GM18520 (cell line): ENCODE measurements around the gene AJM1.
"Not testable (repeated sequence)": the region's sequence is repeated elsewhere in the genome, so short reads cannot be mapped to it uniquely, and the experiment has no call there.

Experiments
- ATAC-seq: cut with Tn5 transposase; IDR thresholded peaks from one replicate; pipeline ENCODE4 v1.9.1; 2021; ENCODE audit not compliant: unreplicated experiment

AJM1 gene

DNA sequence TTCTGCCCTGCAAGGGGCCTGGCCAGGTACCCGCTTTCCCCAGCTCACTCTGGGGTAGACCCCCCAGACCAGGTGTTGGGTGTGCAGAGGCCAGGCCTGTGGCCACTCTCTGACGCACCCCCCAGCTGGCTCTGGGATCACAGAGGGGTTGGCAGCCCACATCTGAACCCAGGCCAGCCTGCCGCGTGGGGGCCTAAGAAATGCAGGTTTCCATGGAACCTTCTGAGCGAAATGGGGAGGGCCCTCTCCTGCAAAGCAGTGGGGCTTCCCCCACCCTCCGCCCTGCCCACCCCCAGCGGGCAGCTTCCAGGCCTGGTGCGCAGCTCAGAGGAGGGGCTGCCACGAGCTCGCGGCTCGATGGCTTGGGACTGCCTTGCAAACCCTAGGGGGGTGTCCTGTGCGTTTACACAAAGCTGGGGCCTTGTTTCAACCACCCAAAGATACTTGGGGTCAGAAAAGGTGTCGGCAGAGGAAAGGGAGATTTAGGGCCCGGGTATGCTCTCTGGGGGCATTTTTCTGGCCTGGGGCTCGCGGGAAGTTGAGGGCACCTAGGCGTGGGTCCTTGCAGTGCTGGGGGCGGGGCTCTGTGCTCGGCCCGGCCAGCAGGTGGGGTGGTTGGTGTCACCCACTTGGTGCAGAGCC is 1.0 kb downstream of the AJM1 start:
- not testable (repeated sequence) for ATAC-seq

DNA sequence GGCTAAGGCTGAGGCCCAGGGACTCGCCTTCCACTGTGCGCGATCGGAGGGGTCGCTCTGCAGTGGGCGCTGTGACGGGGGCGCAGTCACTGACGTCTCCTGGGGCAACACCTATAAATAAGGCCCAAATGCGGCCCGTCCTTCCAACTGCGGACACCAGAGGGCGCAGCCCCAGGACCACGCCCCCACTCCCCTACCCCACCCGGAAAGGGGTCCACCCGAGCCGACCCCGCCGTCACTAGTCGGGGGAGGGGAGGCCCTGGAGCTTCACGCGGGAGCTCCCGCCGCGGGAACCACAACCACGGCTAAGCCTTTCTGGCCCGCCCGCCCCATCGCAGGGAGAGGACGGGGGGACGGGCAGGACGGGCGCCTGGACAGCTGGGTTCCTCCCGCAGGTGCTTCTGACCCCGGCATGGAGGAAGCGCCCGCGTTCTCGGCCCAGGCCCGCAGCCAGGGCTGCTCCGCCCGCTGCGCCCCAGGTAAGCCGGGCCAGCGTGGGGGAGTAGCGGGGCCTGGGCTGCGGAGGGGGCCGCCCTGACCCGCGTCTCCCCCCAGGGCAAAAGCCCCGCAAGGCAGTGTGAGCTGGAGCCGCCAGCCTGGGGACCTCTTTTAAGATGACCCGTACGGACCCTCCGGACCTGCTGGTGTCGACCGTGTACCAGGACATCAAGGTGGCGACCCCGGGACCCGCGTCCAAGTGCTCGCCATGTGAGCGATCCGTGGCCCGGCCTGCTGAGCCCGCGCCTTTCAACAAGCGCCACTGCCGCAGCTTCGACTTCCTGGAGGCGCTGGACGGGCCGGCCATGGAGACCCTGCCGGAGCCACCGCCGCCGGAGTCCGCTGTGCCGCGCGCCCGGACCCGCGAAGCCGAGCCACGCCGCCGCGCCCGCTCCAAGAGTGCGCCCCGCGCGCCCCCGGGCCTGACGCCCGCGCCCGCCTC is 1.8 kb downstream of the AJM1 start:
- ATAC-seq, result not testable (repeated sequence)

GRCh38 chr9:136844761-136845464 is 2.6 kb downstream of the AJM1 start:
- ATAC-seq, result no peak

DNA sequence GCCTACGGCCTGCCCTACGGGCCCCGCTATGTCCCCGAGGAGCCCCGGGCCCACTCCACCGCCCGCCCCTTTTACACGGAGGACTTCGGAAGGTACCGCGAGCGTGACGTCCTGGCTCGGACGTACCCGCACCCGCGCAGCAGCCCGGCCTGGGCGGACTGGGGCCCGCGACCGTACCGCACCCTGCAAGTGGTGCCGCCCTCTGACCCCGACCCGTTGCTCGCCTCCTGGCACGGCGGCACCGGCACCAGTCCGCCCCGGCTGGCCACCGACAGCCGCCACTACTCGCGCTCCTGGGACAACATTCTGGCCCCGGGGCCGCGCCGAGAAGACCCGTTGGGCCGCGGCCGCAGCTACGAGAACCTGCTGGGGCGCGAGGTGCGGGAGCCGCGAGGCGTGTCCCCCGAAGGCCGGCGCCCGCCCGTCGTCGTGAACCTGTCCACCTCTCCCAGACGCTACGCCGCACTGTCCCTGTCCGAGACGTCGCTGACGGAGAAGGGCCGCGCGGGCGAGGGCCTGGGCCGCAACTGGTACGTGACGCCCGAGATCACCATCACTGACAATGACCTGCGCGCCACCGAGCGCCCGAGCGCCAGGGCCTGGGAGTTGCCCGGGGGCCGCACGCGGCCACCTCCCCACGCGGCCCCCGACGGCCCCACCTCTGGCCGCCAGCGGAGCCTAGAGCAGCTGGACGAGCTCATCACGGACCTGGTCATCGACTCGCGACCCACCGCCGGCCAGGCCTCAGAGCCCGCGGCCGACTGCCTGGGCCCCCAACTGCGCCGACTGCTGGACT is 3.4 kb downstream of the AJM1 start:
- no peak for ATAC-seq

GRCh38 chr9:136846376-136847087 is 4.3 kb downstream of the AJM1 start:
- ATAC-seq, result no peak

GRCh38 chr9:136847088-136847825 is 5.0 kb downstream of the AJM1 start:
- ATAC-seq, result no peak

GRCh38 chr9:136847826-136848392 is 5.6 kb downstream of the AJM1 start:
- no peak for ATAC-seq

DNA sequence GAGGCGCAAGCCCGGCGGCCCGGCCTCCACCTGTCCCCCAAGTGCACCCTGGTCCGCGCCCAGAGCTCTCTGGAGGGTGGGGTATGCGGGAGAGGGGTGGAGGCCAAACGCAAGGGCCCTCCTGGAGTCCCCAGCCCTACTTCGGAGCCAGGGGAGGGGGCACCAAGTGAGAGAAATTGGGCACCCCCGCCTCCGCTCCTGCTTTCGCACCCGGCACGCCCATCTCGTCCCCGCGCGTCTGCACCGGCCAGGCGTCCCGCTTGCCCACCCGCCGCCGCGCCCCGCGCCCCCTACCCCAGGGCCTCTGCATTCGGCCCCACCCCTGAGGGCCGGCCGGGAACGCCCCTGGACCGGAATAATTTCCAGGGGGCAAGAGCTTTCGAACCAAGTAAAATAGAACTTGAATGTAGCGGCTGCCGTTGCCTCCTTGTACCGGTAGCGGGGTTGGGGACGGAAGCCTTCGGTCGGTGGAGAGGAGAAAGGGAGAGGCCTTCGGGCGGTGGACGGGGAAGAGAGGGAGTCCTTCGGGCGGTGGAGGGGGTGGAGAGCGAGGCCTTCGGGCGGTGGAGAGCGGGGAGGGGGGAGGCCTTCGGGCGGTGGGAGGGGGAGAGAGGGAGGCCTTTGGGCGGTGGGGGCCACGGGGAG is 6.2 kb downstream of the AJM1 start:
- no peak for ATAC-seq

DNA sequence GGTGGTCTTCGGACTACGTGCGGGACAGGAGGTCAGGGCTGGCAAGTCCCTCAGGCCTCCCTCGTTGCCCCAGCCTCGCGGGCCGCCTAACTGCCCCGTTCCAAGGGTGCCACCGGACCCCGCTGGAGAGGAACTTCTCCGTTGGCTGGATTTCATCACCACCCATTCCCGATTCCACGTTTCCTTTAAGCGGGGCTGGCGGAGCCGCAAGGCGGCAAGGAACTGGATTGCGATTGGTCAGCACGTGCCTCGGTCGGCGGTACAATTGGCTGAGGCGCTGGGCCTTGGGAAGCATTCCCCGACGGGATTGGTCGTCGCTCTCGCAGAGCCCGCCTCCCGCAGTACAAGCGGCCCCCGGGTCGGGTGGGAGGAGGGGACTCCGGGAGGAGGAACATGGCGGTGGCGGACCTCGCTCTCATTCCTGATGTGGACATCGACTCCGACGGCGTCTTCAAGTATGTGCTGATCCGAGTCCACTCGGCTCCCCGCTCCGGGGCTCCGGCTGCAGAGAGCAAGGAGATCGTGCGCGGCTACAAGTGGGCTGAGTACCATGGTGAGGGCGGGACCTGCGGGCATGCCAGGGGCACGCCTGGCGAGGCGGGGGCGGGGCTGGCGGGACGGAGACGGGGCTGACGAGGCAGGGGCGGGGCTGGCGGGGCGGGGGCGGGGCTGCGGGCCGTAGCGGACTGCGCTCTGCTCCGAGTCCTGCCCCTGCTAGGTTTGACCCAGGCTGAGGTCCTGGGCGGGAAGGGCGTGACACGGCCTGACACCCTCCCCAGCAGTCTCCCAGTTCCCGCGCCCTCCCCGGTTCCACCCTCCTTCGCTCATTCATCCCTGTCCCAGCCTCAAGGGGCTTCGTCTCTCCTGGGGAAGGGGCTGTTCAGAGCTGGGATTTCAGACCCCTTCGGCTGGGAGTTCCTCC is 7.0 kb downstream of the AJM1 start, which contains the start of gene PHPT1:
TSS of gene PHPT1 (plus strand) at position 372 of the 922 bp plus-strand sequence. CDS start at position 394, 22 bp downstream.
- ATAC-seq, result peak; percentile 71

- ATAC-seq, result no peak
These were observed 7.9 kb downstream of the AJM1 start for GRCh38 chr9:136849960-136850865.

GRCh38 chr9:136850866-136851775 is 8.8 kb downstream of the AJM1 start:
- ATAC-seq, result no peak

- no peak for ATAC-seq
These were observed 9.8 kb downstream of the AJM1 start, which contains the start of gene MAMDC4 for GRCh38 chr9:136851941-136852663. Gene MAMDC4, plus strand, starts transcription at chr9:136852346. Its CDS starts 71 bp downstream, at chr9:136852417.

- ATAC-seq, result no peak
These were observed 10.7 kb downstream of the AJM1 start for GRCh38 chr9:136852664-136853595.
